Heart left ventricle (tissue), 13 donors: ENCODE measurements around the gene ATP7B.

Experiments used
- POLR2A ChIP-seq, 2 donors: fragments of 450-650 bp; IDR thresholded peaks; one replicate each; pipeline ENCODE4 v1.6.1; 2017; ENCODE audit warnings: antibody characterized with exemption in 2 of 2, mild to moderate bottlenecking in 2 of 2, moderate library complexity in 2 of 2
- TF ChIP-seq, protein P1 (sequence below), 12 donors: fragments of 200-600 bp; sonication (generic) in 4 of 12; IDR thresholded peaks; one replicate each; pipeline versions ENCODE4 v1.5.0 to v1.8.0; 2018 to 2022; ENCODE audit warnings: antibody characterized with exemption in 12 of 12, mild to moderate bottlenecking in 5 of 12
- donor health status: ischemic (EF 13 %, LVEDD 7.1; RV severe dilation, severe dysfunction).
- donor health status: DM: no; HTN: yes; CAD: no.
- donor health status: DM: no; HTN: no; CAD: no.
- donor health status: ischemic (EF 25% LVEDD 6.9; RV normal size, moderate dysfunction).
- donor health status: ischemic (EF 25% LVEDD 5.7; RV mildly dilated, moderate dysfunction).
- donor health status: ischemic (EF 35%, LVEDD 5.7; RV mildly dilated, moderate dysfunction).
- donor health status: nonischemic (EF 11% LVEDD 7.7; RV severe dilation, severe dysfunction).
- donor health status: DM: yes; HTN: yes; CAD: no.
- donor health status: PGD.
- donor health status: ischemic (EF 29% LVEDD 5.4; RV normal size, mild dysfunction).
- donor health status: nonischemic (EF 23%, LVEDD 6.1; RV moderate dilation, normal function).

DNA sequence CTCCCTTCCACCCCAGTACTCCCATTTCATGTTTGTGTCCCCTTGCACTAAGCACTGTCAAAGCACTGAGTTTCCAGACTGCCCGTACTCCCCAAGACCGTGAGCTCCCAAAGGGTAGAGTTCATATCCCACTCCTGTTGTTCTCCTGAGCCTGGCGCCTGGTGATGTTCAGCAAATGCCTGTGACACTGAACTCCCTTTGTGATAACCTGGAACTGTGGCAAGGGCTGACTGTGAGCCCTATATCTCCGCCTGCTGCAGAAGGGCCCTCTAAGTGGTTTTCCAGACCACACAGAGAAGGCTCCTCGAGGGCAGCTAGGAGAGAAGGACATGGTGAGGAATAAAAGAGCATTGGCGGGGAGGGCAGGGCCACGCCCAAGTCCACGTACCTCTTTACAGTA is 67.5 kb downstream of the ATP7B start:
- TF ChIP-seq, protein P1, sequence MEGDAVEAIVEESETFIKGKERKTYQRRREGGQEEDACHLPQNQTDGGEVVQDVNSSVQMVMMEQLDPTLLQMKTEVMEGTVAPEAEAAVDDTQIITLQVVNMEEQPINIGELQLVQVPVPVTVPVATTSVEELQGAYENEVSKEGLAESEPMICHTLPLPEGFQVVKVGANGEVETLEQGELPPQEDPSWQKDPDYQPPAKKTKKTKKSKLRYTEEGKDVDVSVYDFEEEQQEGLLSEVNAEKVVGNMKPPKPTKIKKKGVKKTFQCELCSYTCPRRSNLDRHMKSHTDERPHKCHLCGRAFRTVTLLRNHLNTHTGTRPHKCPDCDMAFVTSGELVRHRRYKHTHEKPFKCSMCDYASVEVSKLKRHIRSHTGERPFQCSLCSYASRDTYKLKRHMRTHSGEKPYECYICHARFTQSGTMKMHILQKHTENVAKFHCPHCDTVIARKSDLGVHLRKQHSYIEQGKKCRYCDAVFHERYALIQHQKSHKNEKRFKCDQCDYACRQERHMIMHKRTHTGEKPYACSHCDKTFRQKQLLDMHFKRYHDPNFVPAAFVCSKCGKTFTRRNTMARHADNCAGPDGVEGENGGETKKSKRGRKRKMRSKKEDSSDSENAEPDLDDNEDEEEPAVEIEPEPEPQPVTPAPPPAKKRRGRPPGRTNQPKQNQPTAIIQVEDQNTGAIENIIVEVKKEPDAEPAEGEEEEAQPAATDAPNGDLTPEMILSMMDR (IDR thresholded peaks at IDR 0.05): no peak
- TF ChIP-seq POLR2A (IDR thresholded peaks at IDR 0.05): no peak
